ENCODE measurements around the gene HMCN2.
"Not testable (repeated sequence)": the region's sequence is repeated elsewhere in the genome, so short reads cannot be mapped to it uniquely, and the experiment has no call there.

The HMCN2 gene

DNA sequence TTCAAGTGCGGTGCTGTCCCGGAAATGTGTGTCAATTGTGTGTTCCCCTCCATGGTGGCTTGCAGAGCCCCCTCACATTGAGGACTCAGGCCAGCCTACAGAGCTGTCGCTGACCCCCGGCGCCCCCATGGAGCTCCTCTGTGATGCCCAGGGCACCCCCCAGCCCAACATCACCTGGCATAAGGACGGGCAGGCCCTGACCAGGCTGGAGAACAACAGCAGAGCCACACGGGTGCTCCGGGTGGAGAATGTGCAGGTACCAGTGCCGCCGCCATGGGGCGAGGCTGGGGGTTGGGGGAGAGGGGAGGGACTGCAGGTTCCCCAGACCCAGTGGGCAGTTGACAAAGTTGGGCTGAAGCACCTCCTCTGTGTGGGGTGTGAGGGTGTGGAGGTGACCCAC, 128.8 kb downstream of the HMCN2 start:
- no peak for DNase-seq (ENCODE audit: low read depth, low spot score)
- no peak overlapping the region for H3K4me3 ChIP-seq (ENCODE audit: low read length)

GRCh38 chr9:130394814-130395470, 129.4 kb downstream of the HMCN2 start:
- no peak overlapping the region for H3K4me3 ChIP-seq (ENCODE audit: low read length)
- no peak for DNase-seq (ENCODE audit: low read depth, low spot score)

- no peak overlapping the region for H3K4me3 ChIP-seq (ENCODE audit: low read length)
- DNase-seq (ENCODE audit: low read depth, low spot score) = no peak
These were observed 130.4 kb downstream of the HMCN2 start for GRCh38 chr9:130395810-130396435.

DNA sequence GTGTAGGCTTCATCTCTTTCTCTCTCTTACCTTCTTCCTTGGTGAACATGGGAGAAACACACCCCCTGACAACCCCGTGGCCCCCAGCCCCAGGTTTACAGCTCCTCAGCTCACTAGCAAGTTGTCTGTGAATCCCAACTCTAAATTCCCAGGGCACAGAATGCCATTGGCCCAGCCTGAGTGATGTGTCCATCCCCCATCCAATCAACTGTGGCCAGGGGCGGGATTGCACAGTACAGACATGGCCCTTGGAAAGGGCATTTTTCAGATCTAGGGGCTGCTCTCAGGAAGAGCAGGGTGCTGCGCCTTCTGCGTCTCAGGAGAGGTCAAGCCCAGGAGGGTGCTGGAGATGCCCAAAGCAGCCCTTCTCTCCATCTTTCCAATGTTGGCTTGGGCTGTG, 131.0 kb downstream of the HMCN2 start:
- no peak for DNase-seq (ENCODE audit: low read depth, low spot score)

DNA sequence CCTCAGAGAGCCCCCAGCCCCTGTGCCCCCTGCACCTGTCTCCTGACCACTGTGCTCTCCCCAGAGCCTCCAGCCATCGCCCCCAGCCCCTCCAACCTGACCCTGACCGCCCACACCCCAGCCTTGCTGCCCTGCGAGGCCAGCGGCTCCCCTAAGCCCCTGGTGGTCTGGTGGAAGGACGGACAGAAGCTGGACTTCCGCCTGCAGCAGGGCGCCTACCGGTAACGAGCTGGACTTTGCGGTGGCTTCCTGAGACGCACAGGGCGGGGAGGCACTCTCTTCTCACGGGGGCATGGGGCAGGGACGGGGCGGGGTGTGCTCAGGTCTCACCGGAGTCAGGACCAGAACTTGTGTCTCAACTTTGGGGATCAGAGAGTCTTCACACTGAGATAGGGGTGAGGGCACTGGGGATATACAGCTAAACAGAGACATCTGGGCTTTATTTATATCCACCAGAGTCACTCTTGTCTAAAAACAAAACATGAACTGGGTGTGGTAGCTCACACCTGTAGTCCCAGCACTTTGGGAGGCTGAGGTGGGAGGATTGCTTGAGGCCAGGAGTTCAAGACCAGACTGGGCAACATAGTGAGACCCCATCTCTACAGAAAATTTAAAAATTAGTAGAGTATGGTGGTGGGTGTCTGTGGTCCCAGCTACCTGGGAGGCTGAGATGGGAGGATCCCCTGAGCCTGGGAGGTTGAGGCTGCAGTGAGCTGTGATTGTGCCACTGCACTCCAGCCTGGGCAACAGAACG, 133.1 kb downstream of the HMCN2 start:
- H3K4me3 ChIP-seq (ENCODE audit: low read length) = no peak overlapping the region
- no peak for DNase-seq (ENCODE audit: low read depth, low spot score)

More for the DNA sequence above, 131.0 kb downstream of the HMCN2 start:
- H3K4me3 ChIP-seq (ENCODE audit: low read length) = no peak overlapping the region

DNA sequence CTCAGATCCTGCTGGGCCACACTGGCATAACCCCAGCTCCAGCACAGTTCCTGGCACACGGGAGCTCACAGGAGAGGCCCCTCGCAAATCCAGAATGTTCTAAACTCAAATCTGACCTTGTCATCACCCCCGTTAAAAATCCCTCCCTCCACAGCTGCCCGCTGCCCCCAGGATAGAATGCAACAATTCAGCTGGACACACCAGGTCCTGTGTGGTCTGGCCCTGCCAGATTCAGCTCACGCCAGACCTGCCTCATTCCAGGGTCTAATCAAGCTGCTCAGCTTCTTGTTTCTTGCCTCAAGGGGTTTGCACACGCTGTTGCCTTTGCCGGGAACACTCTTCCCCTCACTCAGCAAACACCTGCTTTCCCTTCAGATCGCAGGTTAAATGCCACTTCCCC, 134.2 kb downstream of the HMCN2 start:
- DNase-seq (ENCODE audit: low read depth, low spot score) = no peak
- H3K4me3 ChIP-seq (ENCODE audit: low read length) = no peak overlapping the region

GRCh38 chr9:130400870-130401269, 135.3 kb downstream of the HMCN2 start:
- no peak overlapping the region for H3K4me3 ChIP-seq (ENCODE audit: low read length)
- no peak for DNase-seq (ENCODE audit: low read depth, low spot score)

GRCh38 chr9:130401742-130402141, 136.2 kb downstream of the HMCN2 start:
- not testable (repeated sequence) for H3K4me3 ChIP-seq (ENCODE audit: low read length); DNase-seq (ENCODE audit: low read depth, low spot score)

- no peak for DNase-seq (ENCODE audit: low read depth, low spot score)
- no peak overlapping the region for H3K4me3 ChIP-seq (ENCODE audit: low read length)
These were observed 136.7 kb downstream of the HMCN2 start for GRCh38 chr9:130402243-130402642.

- no peak for DNase-seq (ENCODE audit: low read depth, low spot score)
- no peak overlapping the region for H3K4me3 ChIP-seq (ENCODE audit: low read length)
These were observed 137.3 kb downstream of the HMCN2 start for GRCh38 chr9:130402645-130403440.

- no peak for DNase-seq (ENCODE audit: low read depth, low spot score)
- no peak overlapping the region for H3K4me3 ChIP-seq (ENCODE audit: low read length)
These were observed 140.2 kb downstream of the HMCN2 start for GRCh38 chr9:130405657-130406257.

- no peak overlapping the region for H3K4me3 ChIP-seq (ENCODE audit: low read length)
- no peak for DNase-seq (ENCODE audit: low read depth, low spot score)
These were observed 140.8 kb downstream of the HMCN2 start for GRCh38 chr9:130406278-130406895.

GRCh38 chr9:130407916-130408663, 142.5 kb downstream of the HMCN2 start:
- no peak for DNase-seq (ENCODE audit: low read depth, low spot score)

DNA sequence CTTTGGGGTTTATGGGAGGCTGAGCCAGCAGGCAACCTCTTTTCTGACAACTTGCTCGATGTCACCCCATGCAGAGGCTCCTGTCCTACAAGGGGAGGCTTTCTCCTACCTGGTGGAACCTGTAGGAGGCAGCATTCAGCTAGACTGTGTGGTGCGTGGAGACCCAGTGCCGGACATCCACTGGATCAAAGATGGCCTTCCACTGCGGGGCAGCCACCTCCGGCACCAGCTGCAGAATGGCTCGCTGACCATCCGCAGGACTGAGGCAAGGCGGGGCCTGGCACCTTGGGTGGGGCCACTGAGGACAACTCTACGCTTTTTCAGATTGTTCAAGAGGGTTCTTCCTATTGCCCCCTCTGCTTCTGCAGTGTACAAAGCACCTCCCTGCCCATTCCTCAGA, 143.1 kb downstream of the HMCN2 start:
- no peak for DNase-seq (ENCODE audit: low read depth, low spot score)
- no peak overlapping the region for H3K4me3 ChIP-seq (ENCODE audit: low read length)

More at GRCh38 chr9:130407916-130408663, 142.5 kb downstream of the HMCN2 start:
- H3K4me3 ChIP-seq (ENCODE audit: low read length) = no peak overlapping the region

DNA sequence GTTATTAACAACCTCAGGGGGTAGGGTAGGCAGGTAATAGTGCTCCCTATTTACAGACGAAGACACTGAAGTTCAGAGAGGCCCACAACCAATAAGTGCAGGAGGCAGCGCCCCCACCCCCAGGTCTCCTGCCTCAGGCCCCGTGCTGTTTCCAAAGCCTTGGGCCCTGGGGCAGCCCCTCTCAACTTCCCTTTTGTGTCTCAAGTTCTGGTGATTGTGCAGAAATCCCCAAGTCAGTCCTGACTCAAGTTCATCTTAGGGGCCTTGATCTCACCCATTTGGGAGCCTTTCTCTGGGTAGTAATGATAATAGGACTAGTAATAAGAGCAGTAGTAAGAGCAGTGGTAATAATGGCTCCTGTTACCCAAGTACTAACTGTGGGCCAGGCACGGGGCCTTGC, 143.7 kb downstream of the HMCN2 start:
- DNase-seq (ENCODE audit: low read depth, low spot score) = no peak
- no peak overlapping the region for H3K4me3 ChIP-seq (ENCODE audit: low read length)

- no peak for DNase-seq (ENCODE audit: low read depth, low spot score)
- H3K4me3 ChIP-seq (ENCODE audit: low read length) = no peak overlapping the region
These were observed 144.9 kb downstream of the HMCN2 start for GRCh38 chr9:130410443-130410842.

GRCh38 chr9:130411566-130411915, 146.0 kb downstream of the HMCN2 start:
- DNase-seq (ENCODE audit: low read depth, low spot score) = no peak
- no peak overlapping the region for H3K4me3 ChIP-seq (ENCODE audit: low read length)

DNA sequence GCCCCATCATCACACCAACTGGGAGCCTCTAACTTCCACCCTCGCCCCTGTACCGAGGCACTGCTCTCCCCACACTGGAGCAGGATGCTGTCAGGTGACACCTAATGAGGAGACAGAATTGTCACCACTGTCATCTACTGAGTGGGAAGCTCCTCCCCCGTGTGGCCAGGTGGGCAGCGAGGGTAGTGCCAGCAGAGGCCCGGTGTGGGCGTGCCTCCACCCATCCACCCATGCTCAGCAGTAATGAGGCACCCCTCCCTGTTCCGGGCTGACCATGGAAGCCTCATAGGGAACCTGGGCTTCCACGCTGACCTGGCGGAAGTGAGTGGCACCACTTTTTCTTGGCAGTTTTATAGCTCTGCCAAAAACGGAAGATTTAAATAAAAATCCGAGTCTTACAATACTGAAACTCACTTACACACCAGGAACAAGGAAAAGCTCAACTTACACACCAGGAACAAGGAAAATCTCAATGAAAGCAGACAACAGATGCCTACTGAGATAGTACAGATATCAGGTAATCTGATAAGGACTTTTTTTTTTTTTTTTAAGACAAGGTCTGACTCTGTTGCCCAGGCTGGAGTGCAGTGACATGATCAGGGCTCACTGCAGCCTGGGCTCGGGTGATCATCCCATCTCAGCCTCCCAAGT, 148.6 kb downstream of the HMCN2 start:
- DNase-seq (ENCODE audit: low read depth, low spot score) = no peak
- no peak overlapping the region for H3K4me3 ChIP-seq (ENCODE audit: low read length)

Measured in Jurkat, Clone E6-1 (cell line).